Measurements from ENCODE around the gene CPXM2. TPM values are rescaled to one million over a fixed set of nuclear protein-coding genes. Genes with fewer than 3 reads are reported as not detected.

Gene CPXM2
- total RNA-seq, 8 experiments from 2014 or later: 0.05 to 4.6 (median 0.38) TPM; not detected in 1

GRCh38 chr10:123896246-123896927 lies 4.8 kb upstream of the CPXM2 start:
- no peaks in the 10 kb centered on the region for H3K4me1 ChIP-seq (replicated peaks in 1 of 2)
- 13 to 100% (median 75%) methylated on average over 1 to 4 of the region's 4 CpGs; no CpG with 5 or more reads in 2 of the 10 experiments for WGBS, 10 experiments
- H3K27ac ChIP-seq: no peak overlapping the region
- peak in 3 of 8 experiments; percentile 18 to 35 (median 21) for ATAC-seq (replicated peaks in 6 of 8)
- in situ Hi-C loops (cut with MboI; ENCODE audit: low pct_unique_long_range_greater_than_20kb in 2 of 9, low sequenced_read_pairs in 9 of 9, unreplicated experiment in 9 of 9): no loop called here
- H3K4me3 ChIP-seq: no peak overlapping the region

GRCh38 chr10:123893651-123894050 lies 2.0 kb upstream of the CPXM2 start:
- Histone ChIP-seq H3K4me1 (replicated peaks in 1 of 2) (no peaks in the 10 kb centered on the region), H3K27ac (no peak overlapping the region), H3K4me3 (no peak overlapping the region)
- 80 to 100% (median 80%) methylated on average over 1 to 3 of the region's 8 CpGs; no CpG with 5 or more reads in 5 of the 10 experiments for WGBS, 10 experiments
- in situ Hi-C loops (cut with MboI; ENCODE audit: low pct_unique_long_range_greater_than_20kb in 2 of 9, low sequenced_read_pairs in 9 of 9, unreplicated experiment in 9 of 9): no loop called here
- ATAC-seq (replicated peaks in 6 of 8): no peak

- no peaks in the 10 kb centered on the region for H3K4me1 ChIP-seq (replicated peaks in 1 of 2)
- H3K4me3 ChIP-seq: no peak overlapping the region
- in situ Hi-C loops (cut with MboI; ENCODE audit: low pct_unique_long_range_greater_than_20kb in 2 of 9, low sequenced_read_pairs in 9 of 9, unreplicated experiment in 9 of 9): no loop called here
- no peak for ATAC-seq (replicated peaks in 6 of 8)
- WGBS, 10 experiments: 0 to 67% (median 51%) methylated on average over 1 to 6 of the region's 6 CpGs; no CpG with 5 or more reads in 3 of the 10 experiments
- no peak overlapping the region for H3K27ac ChIP-seq
These were observed 857 bp downstream of the CPXM2 start for GRCh38 chr10:123890756-123891143.

GRCh38 chr10:123890226-123890625 lies 1.4 kb downstream of the CPXM2 start:
- WGBS, 10 experiments: 20 to 100% (median 83%) methylated on average over 1 to 7 of the region's 8 CpGs; no CpG with 5 or more reads in 3 of the 10 experiments
- no peaks in the 10 kb centered on the region for H3K4me1 ChIP-seq (replicated peaks in 1 of 2)
- ATAC-seq (replicated peaks in 6 of 8): no peak
- in situ Hi-C loops (cut with MboI; ENCODE audit: low pct_unique_long_range_greater_than_20kb in 2 of 9, low sequenced_read_pairs in 9 of 9, unreplicated experiment in 9 of 9): no loop called here
- H3K27ac ChIP-seq: no peak overlapping the region
- no peak overlapping the region for H3K4me3 ChIP-seq

- Histone ChIP-seq H3K4me3 (no peak overlapping the region), H3K4me1 (replicated peaks in 1 of 2) (no peaks in the 10 kb centered on the region), H3K27ac (no peak overlapping the region)
- WGBS, 10 experiments: 14 to 85% (median 61%) methylated on average over 1 to 4 of the region's 4 CpGs; no CpG with 5 or more reads in 3 of the 10 experiments
- in situ Hi-C loops (cut with MboI; ENCODE audit: low pct_unique_long_range_greater_than_20kb in 2 of 9, low sequenced_read_pairs in 9 of 9, unreplicated experiment in 9 of 9): no loop called here
- ATAC-seq (replicated peaks in 6 of 8): no peak
These were observed 1.8 kb downstream of the CPXM2 start for GRCh38 chr10:123889821-123890220.

- no peak overlapping the region for H3K4me3 ChIP-seq
- 45 to 100% (median 68%) methylated on average over 1 to 2 of the region's 5 CpGs; no CpG with 5 or more reads in 4 of the 10 experiments for WGBS, 10 experiments
- in situ Hi-C loops (cut with MboI; ENCODE audit: low pct_unique_long_range_greater_than_20kb in 2 of 9, low sequenced_read_pairs in 9 of 9, unreplicated experiment in 9 of 9): no loop called here
- no peak overlapping the region for H3K27ac ChIP-seq
- ATAC-seq (replicated peaks in 6 of 8): no peak
- H3K4me1 ChIP-seq (replicated peaks in 1 of 2): no peaks in the 10 kb centered on the region
These were observed 2.9 kb downstream of the CPXM2 start for GRCh38 chr10:123888751-123889150.

- in situ Hi-C loops (cut with MboI; ENCODE audit: low pct_unique_long_range_greater_than_20kb in 2 of 9, low sequenced_read_pairs in 9 of 9, unreplicated experiment in 9 of 9): no loop called here
- WGBS, 10 experiments: 0 to 100% (median 58%) methylated on average over 1 to 3 of the region's 3 CpGs; no CpG with 5 or more reads in 1 of the 10 experiments
- Histone ChIP-seq H3K27ac (no peak overlapping the region), H3K4me1 (replicated peaks in 1 of 2) (no peaks in the 10 kb centered on the region), H3K4me3 (no peak overlapping the region)
- ATAC-seq (replicated peaks in 6 of 8): no peak
These were observed 3.4 kb downstream of the CPXM2 start for GRCh38 chr10:123888256-123888655.

GRCh38 chr10:123886292-123886691 lies 5.3 kb downstream of the CPXM2 start:
- in situ Hi-C loops (cut with MboI; ENCODE audit: low pct_unique_long_range_greater_than_20kb in 2 of 9, low sequenced_read_pairs in 9 of 9, unreplicated experiment in 9 of 9): no loop called here
- Histone ChIP-seq H3K4me3 (no peak overlapping the region), H3K27ac (no peak overlapping the region), H3K4me1 (replicated peaks in 1 of 2) (no peaks in the 10 kb centered on the region)
- 56 to 88% (median 82%) methylated on average over 3 to 6 of the region's 6 CpGs; no CpG with 5 or more reads in 4 of the 10 experiments for WGBS, 10 experiments
- no peak for ATAC-seq (replicated peaks in 6 of 8)

- in situ Hi-C loops (cut with MboI; ENCODE audit: low pct_unique_long_range_greater_than_20kb in 2 of 9, low sequenced_read_pairs in 9 of 9, unreplicated experiment in 9 of 9): no loop called here
- H3K27ac ChIP-seq: no peak overlapping the region
- no peaks in the 10 kb centered on the region for H3K4me1 ChIP-seq (replicated peaks in 1 of 2)
- no peak overlapping the region for H3K4me3 ChIP-seq
- 24 to 83% (median 72%) methylated on average over 1 to 6 of the region's 6 CpGs; no CpG with 5 or more reads in 2 of the 10 experiments for WGBS, 10 experiments
- ATAC-seq (replicated peaks in 6 of 8): no peak
These were observed 6.0 kb downstream of the CPXM2 start for GRCh38 chr10:123885406-123886170.

- Histone ChIP-seq H3K4me1 (replicated peaks in 1 of 2) (no peaks in the 10 kb centered on the region), H3K27ac (no peak overlapping the region), H3K4me3 (no peak overlapping the region)
- in situ Hi-C loops (cut with MboI; ENCODE audit: low pct_unique_long_range_greater_than_20kb in 2 of 9, low sequenced_read_pairs in 9 of 9, unreplicated experiment in 9 of 9): no loop called here
- no peak for ATAC-seq (replicated peaks in 6 of 8)
- 59 to 100% (median 62%) methylated on average over 1 to 5 of the region's 5 CpGs; no CpG with 5 or more reads in 7 of the 10 experiments for WGBS, 10 experiments
These were observed 6.7 kb downstream of the CPXM2 start for GRCh38 chr10:123884907-123885381.

GRCh38 chr10:123884351-123884906 lies 7.2 kb downstream of the CPXM2 start:
- in situ Hi-C loops (cut with MboI; ENCODE audit: low pct_unique_long_range_greater_than_20kb in 2 of 9, low sequenced_read_pairs in 9 of 9, unreplicated experiment in 9 of 9): no loop called here
- H3K27ac ChIP-seq: no peak overlapping the region
- no peak for ATAC-seq (replicated peaks in 6 of 8)
- WGBS, 10 experiments: 29 to 100% (median 78%) methylated on average over 1 to 4 of the region's 7 CpGs; no CpG with 5 or more reads in 3 of the 10 experiments
- H3K4me3 ChIP-seq: no peak overlapping the region
- no peaks in the 10 kb centered on the region for H3K4me1 ChIP-seq (replicated peaks in 1 of 2)

GRCh38 chr10:123883673-123884320 lies 7.8 kb downstream of the CPXM2 start:
- Histone ChIP-seq H3K4me1 (replicated peaks in 1 of 2) (no peaks in the 10 kb centered on the region), H3K4me3 (no peak overlapping the region), H3K27ac (no peak overlapping the region)
- no peak for ATAC-seq (replicated peaks in 6 of 8)
- in situ Hi-C loops (cut with MboI; ENCODE audit: low pct_unique_long_range_greater_than_20kb in 2 of 9, low sequenced_read_pairs in 9 of 9, unreplicated experiment in 9 of 9): no loop called here
- 59 to 83% (median 77%) methylated on average over 1 to 5 of the region's 5 CpGs; no CpG with 5 or more reads in 4 of the 10 experiments for WGBS, 10 experiments

Measured in motor neuron (in vitro differentiated cells).